IPS-18c (cell line): Measurements from ENCODE around the gene RPRD1A.
"Not testable (repeated sequence)": the region's sequence is repeated elsewhere in the genome, so short reads cannot be mapped to it uniquely, and the experiment has no call there.

Experiments used
- H3K4me3 ChIP-seq: 2 replicates; pipeline ENCODE4 v1.7.0; 2013; ENCODE audit warnings: low read depth, mild to moderate bottlenecking, low read length, moderate library complexity; ENCODE audit not compliant: insufficient read depth
- H3K9me3 ChIP-seq: one replicate; pipeline ENCODE4 v1.6.1; 2013; ENCODE audit warnings: mild to moderate bottlenecking, low read length, moderate library complexity; ENCODE audit not compliant: control insufficient read depth, insufficient read depth

Gene RPRD1A

DNA sequence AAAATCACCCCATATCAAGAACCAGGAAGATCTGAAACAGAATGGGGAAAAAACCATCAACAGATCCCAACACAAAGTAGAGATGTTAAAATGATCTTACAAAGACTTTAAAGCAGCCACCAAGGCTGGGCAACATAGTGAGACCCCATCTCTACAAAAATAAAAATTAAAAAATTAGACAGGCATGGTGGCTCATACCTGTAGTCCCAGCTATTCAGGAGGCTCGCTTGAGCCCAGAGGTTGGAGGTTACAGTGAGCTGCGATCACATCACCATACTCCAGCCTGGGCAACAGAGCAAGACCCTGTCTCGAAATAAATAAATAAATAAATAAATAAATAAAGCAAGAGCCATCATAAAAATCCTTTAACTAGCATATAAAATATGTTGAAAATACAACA, 20.5 kb downstream of the RPRD1A start:
- Histone ChIP-seq H3K9me3 (no peaks in the 10 kb centered on the region), H3K4me3 (no peak overlapping the region)

DNA sequence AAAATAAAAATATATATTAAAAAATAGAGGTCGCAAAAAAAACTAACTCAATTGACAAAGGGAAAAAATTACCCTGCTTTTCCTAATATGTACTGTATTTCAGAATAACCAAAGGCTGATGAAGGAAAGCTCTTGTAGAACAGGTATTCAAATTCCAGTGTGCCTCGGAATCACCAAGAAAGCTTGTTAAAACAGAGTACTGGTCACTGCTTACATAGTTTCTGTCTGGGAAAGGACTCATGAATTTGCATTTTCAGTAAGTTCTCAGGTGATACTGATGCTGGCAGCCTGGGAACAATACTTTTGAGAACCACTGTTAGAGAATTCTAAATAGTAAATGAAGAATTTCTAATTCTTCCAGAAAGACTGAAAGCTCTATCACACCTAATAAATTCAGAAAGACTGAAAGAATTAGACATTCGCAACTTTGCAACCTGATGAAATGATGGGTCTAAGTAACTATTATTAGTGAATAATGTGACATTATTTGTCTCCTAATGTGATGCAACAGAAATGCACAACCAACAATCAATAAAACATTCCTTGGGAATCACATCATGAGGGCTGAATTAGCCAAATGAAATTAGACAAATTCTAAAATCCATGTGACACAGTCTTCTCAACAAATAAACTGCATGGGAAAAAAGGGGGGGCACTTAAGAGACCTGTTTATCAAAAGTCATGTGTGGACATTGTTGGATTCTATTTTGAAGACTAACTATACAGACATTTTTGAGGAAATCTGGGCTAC, 21.9 kb downstream of the RPRD1A start:
- H3K9me3 ChIP-seq, result no peaks in the 10 kb centered on the region
- H3K4me3 ChIP-seq, result no peak overlapping the region

DNA sequence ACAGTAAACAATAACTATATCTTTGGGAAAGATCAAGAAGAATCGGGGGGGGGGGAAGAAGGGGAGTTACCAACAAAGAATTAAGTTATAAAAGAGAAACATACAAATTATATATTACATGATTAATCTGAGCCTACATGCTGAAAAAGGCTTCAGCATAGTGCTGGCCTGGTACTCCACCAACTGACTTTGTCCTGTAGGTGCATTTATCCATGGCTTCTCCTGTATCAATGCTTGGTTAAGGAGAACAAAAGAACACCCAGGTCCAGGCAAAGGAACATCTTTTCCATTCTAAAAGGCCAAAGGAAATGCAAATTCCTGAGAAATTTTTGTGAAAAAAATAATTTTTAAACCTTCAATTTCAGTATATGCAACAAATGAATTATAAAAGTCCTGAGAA, 24.2 kb downstream of the RPRD1A start:
- Histone ChIP-seq H3K9me3 (peaks cover 9% of the 10 kb centered on the region), H3K4me3 (no peak overlapping the region)

DNA sequence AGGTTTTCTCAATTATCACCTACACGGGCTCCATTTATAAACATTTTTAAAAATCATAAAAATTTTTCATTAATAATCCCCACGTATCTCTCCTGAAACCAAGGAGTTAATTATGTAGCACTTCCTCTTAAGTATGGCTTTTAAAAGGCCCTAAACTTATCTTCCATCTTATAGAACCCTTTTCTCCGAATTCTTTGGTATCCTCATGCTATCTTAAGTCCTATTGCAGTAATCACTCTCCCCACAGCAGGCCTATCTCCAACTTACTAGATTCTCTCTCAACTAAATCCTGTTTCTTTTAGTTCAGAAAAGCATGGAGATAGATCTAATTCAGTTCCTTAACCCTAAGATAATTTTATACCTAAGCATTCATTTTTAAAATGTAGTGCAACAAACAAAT, 26.2 kb downstream of the RPRD1A start:
- Histone ChIP-seq H3K4me3 (no peak overlapping the region), H3K9me3 (peaks cover 13% of the 10 kb centered on the region)

DNA sequence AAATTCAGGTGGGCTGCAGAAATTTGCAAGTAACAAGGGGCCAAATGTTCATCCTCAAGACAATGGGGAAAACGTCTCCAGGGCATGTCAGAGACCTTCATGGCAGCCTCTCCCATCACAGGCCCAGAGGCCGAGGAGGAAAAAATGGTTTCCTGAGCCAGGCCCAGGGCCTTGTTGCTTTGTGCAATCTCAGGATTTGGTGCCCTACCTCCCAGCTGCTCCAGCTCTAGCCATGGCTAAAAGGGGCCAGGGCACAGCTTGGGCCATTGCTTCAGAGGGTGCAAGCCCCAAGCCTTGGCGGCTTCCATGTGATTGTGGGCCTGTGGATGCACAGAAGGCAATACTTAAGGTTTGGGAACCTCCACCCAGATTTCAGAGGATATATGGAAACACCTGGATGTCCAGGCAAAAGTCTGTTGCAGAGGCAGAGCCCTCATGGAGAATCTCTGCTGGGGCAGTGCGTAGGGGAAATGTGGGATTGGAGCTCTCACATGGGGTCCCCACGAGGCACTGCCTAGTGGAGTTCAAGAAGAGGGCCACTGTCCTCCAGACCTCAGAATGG, 29.2 kb downstream of the RPRD1A start:
- Histone ChIP-seq H3K9me3 (peaks cover 13% of the 10 kb centered on the region), H3K4me3 (no peak overlapping the region)

DNA sequence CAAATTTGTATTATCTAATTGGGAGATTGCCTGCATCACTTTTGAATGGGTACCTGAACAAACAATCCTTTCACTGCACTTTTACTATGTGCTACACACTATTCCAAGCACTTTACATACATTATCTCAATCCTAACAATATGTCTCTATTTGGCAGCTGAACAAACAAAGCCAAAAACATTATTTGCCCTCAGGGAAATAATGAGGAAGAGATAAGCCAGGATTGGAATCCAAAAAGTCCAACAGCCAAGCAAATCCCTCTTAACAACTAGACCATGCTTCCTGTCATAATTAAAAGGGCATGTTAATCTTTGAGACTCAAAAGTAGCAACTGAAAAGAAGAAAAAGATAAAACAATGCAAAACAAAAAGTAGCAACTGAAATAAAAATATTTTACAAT, 32.1 kb downstream of the RPRD1A start:
- Histone ChIP-seq H3K4me3 (no peak overlapping the region), H3K9me3 (peaks cover 13% of the 10 kb centered on the region)

DNA sequence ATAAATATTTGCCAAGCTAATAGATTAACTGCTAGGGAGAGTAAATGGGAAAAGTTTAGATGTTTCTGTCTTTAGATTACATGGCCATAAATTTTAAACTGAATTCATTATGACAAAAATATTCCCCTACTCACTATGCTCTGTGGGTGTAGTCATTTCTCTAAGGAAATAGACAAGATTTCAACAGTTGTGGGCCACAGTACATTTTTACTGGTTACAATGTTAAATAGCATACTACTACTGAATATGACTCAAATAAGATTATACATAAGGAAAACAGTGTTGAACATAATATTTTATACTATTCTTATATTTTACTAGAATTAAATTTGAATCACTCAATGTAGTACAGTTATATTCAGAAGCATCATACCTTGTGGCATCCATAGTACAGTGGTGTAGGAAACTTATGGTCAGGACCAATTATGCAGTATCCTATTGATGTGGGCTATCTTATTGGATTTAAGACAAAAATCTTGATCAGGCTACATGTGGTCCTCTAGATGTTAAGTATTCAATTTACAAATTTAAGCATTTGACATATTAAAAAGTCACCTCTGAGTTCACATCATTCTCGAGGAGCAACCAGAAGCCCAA, 33.0 kb downstream of the RPRD1A start:
- peaks cover 13% of the 10 kb centered on the region for H3K9me3 ChIP-seq
- H3K4me3 ChIP-seq, result no peak overlapping the region

DNA sequence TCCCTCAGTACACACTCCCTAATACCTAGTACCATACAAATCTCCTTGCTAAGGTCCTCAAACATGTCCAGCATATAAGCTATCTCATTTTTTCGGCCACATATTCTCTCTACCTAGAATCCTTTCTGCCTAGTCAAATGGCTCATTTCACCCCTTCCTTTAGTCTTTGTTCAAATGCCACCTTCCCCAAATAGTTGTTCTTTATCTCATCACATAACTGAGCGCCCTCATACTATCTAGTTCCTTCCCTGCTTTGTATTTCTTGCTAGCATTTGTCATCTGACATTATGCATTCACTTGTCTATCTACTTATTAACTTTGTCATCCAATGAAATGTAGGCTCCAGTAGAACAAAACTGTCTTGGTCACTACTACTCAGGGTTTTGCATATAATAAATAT, 35.5 kb downstream of the RPRD1A start:
- peaks cover under 1% of the 10 kb centered on the region for H3K9me3 ChIP-seq

DNA sequence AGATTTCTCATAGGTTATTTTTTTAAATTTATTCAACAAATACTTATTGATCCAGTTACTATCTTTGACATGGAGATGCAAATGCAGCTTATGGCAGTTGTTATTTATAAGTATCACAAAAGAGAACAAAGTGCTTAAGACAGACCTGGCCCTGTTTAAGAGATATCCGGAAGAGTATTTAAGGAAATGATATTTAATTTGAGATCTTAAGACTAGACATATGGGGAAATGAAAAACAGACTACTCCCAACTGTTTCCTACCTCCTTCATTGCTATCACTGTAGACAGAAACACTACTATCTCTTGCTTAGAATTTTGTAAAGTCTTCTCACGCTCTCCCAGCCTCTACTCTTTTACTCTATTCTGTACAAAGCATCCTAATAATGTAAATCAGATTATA, 36.0 kb downstream of the RPRD1A start:
- H3K9me3 ChIP-seq, result no peaks in the 10 kb centered on the region
- H3K4me3 ChIP-seq, result no peak overlapping the region

More for the DNA sequence above, 35.5 kb downstream of the RPRD1A start:
- no peak overlapping the region for H3K4me3 ChIP-seq

DNA sequence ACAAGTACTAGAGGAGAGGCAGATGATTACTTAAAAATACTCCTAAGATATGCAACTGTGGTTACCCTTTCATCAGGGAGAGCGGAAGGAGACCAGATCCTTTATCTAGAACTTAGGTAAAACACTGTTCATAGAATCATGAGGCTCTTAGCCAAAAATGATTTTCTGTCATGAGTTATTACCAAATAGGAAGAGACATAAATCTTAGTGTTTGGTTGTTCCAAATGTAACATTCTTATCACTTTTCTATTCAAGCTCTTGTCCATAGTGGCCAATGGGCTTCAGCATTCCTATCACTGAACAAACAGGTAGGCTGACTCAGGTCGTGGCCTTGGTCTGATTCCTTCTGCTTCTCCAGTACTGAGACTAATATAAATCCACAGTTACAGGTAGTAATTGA, 38.5 kb downstream of the RPRD1A start:
- Histone ChIP-seq H3K9me3 (no peaks in the 10 kb centered on the region), H3K4me3 (no peak overlapping the region)

DNA sequence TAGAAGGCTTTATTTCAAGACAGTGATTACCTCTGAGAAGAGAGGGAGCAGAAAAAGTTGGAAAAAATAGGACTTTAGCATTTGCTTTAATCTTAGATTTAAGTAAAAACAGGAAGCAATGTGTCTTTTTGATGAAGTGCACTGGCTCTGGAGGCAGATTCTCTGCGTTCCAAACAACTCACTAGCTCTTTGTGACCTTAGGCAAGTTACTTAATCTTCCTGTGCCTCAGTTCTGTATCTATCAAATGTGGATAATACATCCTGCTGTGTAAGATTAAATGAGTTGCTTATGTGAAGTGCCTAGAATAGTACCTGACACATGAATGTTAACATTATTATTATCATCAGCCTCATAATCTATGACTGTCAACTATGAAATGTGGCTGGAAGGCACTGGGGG, 42.3 kb downstream of the RPRD1A start:
- H3K9me3 ChIP-seq, result no peaks in the 10 kb centered on the region
- no peak overlapping the region for H3K4me3 ChIP-seq

DNA sequence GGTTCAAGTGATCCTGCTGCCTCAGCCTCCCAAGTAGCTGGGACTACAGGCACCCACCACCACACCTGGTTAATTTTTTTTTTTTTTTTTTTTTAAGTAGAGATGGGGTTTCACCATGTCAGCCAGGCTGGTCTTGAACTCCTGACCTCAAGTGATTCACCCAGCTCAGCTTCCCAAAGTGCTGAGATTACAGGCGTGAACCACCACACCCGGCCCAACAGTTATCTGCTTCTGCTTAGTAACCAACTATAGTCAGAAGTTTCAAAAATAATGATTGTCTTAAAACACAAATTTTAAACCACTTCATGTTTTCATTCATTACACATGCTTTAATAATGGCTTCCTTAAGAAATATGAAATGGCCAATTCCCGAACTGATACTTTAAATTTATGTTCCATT, 43.1 kb downstream of the RPRD1A start:
- H3K4me3 ChIP-seq, H3K9me3 ChIP-seq: not testable (repeated sequence)

DNA sequence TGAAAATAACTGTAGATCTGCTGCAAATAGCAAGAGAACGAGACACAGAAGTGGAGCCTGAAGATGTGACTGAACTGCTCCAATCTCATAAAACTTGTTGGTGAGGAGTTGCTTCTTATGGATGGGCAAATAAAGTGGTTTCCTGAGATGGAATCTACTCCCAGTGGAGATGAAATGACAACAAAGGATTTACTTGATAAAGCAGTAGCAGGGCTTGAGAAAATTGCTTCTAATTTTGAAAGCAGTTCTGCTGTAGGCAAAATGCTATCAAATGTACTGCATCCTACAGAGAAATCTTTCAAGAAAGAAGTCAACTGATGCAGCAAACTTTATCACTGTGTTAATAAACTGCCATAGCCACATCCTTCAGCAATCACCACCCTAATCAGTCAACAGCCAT, 44.0 kb downstream of the RPRD1A start:
- H3K9me3 ChIP-seq, result no peaks in the 10 kb centered on the region
- H3K4me3 ChIP-seq, result no peak overlapping the region

DNA sequence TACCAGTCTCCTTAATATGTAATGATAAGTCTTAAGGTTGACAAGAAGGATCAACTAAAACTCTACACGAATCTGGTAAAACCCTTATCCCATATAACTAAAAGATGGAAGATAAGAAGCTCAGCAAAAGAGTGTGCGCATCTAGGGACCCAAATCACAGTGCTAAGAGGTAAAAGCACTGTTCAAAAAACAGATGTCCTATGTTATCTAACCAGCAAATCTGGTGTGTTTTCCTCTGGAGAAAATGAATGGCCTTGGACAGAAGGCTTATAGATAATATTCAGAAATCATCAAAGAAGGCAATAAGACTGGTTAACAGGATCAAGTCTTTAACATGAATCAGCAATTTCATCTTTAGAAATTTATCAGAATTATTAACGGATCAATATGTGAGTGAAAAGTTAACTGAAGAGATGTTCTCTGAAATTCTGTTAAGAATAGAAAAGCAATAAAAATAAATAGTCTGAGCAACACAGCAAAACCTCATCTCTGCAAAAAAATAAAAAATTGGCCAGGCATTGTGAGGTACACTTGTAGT, 47.1 kb downstream of the RPRD1A start:
- Histone ChIP-seq H3K4me3 (no peak overlapping the region), H3K9me3 (no peaks in the 10 kb centered on the region)

DNA sequence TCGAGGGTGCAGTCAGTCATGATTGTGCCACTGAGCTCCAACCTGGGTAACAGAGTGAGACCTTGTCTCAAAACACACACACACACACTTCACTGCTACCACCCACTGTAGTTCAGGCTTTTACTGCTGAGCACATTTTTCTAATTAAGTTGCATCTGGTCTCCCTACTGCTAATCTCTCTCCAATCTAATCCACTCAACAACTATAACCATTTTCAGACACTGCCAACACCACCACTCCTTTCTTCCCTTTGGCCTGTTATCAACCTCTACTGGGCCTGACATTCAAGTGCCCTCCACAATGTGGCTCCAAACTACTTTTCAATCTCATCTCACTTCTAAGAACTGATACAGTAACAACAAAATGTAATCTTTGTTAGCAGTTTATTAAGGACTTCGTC, 50.1 kb downstream of the RPRD1A start:
- H3K4me3 ChIP-seq, result no peak overlapping the region

DNA sequence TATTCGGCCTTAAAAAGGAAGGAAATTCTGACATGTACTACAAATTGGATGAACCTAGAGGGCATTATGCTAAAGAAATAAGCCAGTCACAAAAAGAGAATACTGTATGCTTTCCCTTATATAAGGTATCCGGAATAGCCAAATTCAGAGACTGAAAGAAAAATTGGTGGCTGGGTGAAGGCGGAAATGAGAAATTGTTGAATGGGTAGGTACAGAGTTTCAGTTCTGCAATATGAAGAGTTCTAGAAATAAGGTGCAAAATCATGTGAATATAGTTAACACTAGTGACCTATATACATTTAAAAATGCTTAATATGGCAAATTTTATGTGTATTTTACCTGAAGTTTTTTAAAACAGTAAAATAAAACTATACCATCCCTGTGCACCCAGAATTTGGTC, 51.7 kb downstream of the RPRD1A start:
- Histone ChIP-seq H3K9me3 (no peaks in the 10 kb centered on the region), H3K4me3 (no peak overlapping the region)

More for the DNA sequence above, 50.1 kb downstream of the RPRD1A start:
- no peaks in the 10 kb centered on the region for H3K9me3 ChIP-seq

DNA sequence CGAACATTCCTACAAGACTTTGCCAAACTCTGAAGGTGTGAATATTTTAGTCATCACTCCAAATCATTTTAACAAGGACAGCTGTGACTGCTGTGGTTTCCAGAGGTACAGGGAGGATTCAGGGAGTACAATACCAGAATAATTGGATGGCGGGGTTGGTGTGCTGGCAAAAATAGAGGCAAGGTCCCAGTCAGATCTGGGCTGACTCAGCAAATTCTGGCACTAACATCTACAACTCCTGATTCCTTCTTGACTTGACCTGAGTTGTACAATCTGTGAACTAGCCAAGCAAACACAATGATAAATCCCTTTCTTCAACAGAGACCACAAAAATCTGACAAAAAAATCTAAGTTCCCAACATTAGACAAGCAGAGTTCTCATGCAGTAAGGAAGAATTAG, 54.5 kb downstream of the RPRD1A start:
- no peak overlapping the region for H3K4me3 ChIP-seq
- H3K9me3 ChIP-seq, result no peaks in the 10 kb centered on the region

DNA sequence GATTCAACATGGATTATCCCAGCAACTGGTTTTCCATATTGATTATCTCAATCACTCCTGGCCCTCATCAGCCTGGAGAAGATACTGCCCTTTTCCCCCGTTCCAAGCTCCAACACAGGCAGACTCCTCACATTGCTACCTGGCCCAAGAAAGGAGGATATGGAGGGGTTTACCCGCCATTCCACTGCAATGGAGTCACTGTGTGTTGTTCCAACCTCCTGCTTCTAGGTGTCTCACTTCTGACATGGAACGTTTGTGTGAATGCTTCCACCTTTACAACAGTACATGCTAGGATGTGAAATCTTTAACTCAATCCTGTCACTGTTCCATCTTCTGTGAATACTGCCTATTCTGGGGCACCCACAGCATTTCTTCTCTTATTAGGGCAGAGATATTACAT, 58.1 kb downstream of the RPRD1A start:
- H3K9me3 ChIP-seq, result no peaks in the 10 kb centered on the region
- H3K4me3 ChIP-seq, result no peak overlapping the region
